IMR-90 (cell line): ENCODE data around the gene NETO2. TPM values are rescaled to one million over a fixed set of nuclear protein-coding genes. Genes with fewer than 3 reads are reported as not detected.
A peak's percentile ranks its signal among the peaks of the same experiment; 100 is the strongest.
"Not testable (repeated sequence)": the region's sequence is repeated elsewhere in the genome, so short reads cannot be mapped to it uniquely, and the experiment has no call there.

Source experiments
- ATAC-seq: fragments of 200-7000 bp; cut with Tn5 transposase; 2 replicates; pipeline ENCODE4 v1.9.1; 2020; ENCODE audit warnings: low read depth, mild to moderate bottlenecking, moderate library complexity
- BruUV-seq: library from RNA; stranded (reverse); fragments of 400-500 nt; replicated peaks from 2 replicates; lab custom pipeline; 2021; lab: Mats Ljungman, UMichigan
- CTCF ChIA-PET: fragments of 300-600 bp; formaldehyde crosslinking; extraction: SDS; loops from one replicate; lab custom pipeline; 2021; ENCODE audit warnings: antibody characterized with exemption; lab: Yijun Ruan, JAX
- POLR2A ChIA-PET: fragments of 300-600 bp; sonication (Branson Sonifier 250); formaldehyde crosslinking; loops from one replicate; lab custom pipeline; 2022; ENCODE audit warnings: antibody characterized with exemption; ENCODE audit not compliant: unreplicated experiment; lab: Charles Lee
- DNase-seq: peaks from one replicate; pipeline ENCODE4 v3.0.0; 2013
- H2AFZ ChIP-seq: replicated peaks from 2 replicates; pipeline ENCODE3; 2013; ENCODE audit warnings: low read length, mild to moderate bottlenecking; ENCODE audit not compliant: poor library complexity
- H2AK5ac ChIP-seq: 2 replicates; pipeline ENCODE4 v1.6.1; 2013; ENCODE audit warnings: low read depth, low read length, inconsistent platforms
- H2AK9ac ChIP-seq: replicated peaks from 2 replicates; pipeline ENCODE3; 2013; ENCODE audit warnings: mild to moderate bottlenecking, low read depth, low read length, moderate library complexity; ENCODE audit not compliant: poor library complexity
- H2BK120ac ChIP-seq: 2 replicates; pipeline ENCODE4 v1.6.1; 2013; ENCODE audit warnings: low read depth, low read length, inconsistent platforms
- H2BK15ac ChIP-seq: 3 replicates; pipeline ENCODE4 v1.6.1; 2013; ENCODE audit warnings: low read depth, low read length, inconsistent platforms
- H2BK20ac ChIP-seq: 2 replicates; pipeline ENCODE4 v1.6.1; 2013; ENCODE audit warnings: low read depth, mild to moderate bottlenecking, inconsistent platforms, low read length, moderate library complexity
- H2BK5ac ChIP-seq: 2 replicates; pipeline ENCODE4 v1.6.1; 2013; ENCODE audit warnings: mild to moderate bottlenecking, low read depth, low read length, inconsistent platforms; ENCODE audit not compliant: poor library complexity, severe bottlenecking
- H3K14ac ChIP-seq: replicated peaks from 2 replicates; pipeline ENCODE4 v1.6.1; 2013; ENCODE audit warnings: low read depth, low read length, inconsistent platforms
- H3K18ac ChIP-seq: 2 replicates; pipeline ENCODE4 v1.6.1; 2013; ENCODE audit warnings: low read depth, low read length, control low read depth
- H3K23ac ChIP-seq: 2 replicates; pipeline ENCODE4 v1.6.1; 2013; ENCODE audit warnings: low read depth, low read length, inconsistent platforms
- H3K27ac ChIP-seq: 2 replicates; pipeline ENCODE4 v1.5.1; 2013; ENCODE audit warnings: mild to moderate bottlenecking, control low read depth, low read length; ENCODE audit not compliant: insufficient read depth
- H3K27me3 ChIP-seq: 2 replicates; pipeline ENCODE4 v1.6.1; 2013; ENCODE audit warnings: low read length; ENCODE audit not compliant: control insufficient read depth, insufficient read depth
- H3K36me3 ChIP-seq: 2 replicates; pipeline ENCODE4 v1.6.1; 2013; ENCODE audit warnings: low read length, mixed read lengths; ENCODE audit not compliant: control insufficient read depth, insufficient read depth
- H3K4ac ChIP-seq: 2 replicates; pipeline ENCODE4 v1.6.1; 2013; ENCODE audit warnings: low read depth, low read length, inconsistent platforms
- H3K4me1 ChIP-seq: 2 replicates; pipeline ENCODE4 v1.6.1; 2013; ENCODE audit warnings: low read length, mixed read lengths; ENCODE audit not compliant: control insufficient read depth, insufficient read depth
- H3K4me2 ChIP-seq: 2 replicates; pipeline ENCODE4 v1.6.1; 2013; ENCODE audit warnings: low read depth, mild to moderate bottlenecking, control low read depth, low read length, moderate library complexity
- H3K4me3 ChIP-seq: 2 replicates; pipeline ENCODE4 v1.5.1; 2013; ENCODE audit warnings: low read depth, mild to moderate bottlenecking, control low read depth, low read length, moderate library complexity; ENCODE audit not compliant: insufficient read depth
- H3K56ac ChIP-seq: 2 replicates; pipeline ENCODE4 v1.6.1; 2013; ENCODE audit warnings: low read length, inconsistent platforms; ENCODE audit not compliant: insufficient read depth; ENCODE audit errors: extremely low read depth
- H3K79me1 ChIP-seq, 2 experiments: 2 replicates each; pipeline ENCODE4 v1.6.1; 2013; ENCODE audit warnings: low read length in 2 of 2, inconsistent platforms in 1 of 2, low read depth in 1 of 2
- H3K9ac ChIP-seq: 2 replicates; pipeline ENCODE4 v1.6.1; 2013; ENCODE audit warnings: low read depth, low read length, control low read depth
- H3K9me1 ChIP-seq: 2 replicates; pipeline ENCODE4 v1.6.1; 2013; ENCODE audit warnings: low read length, inconsistent platforms; ENCODE audit not compliant: insufficient read depth
- H3K9me3 ChIP-seq: 2 replicates; pipeline ENCODE4 v1.6.1; 2013; ENCODE audit warnings: low read length; ENCODE audit not compliant: control insufficient read depth, insufficient read depth
- H4K20me1 ChIP-seq: 2 replicates; pipeline ENCODE4 v1.6.1; 2013; ENCODE audit warnings: low read length, inconsistent platforms; ENCODE audit not compliant: insufficient read depth
- H4K5ac ChIP-seq: 2 replicates; pipeline ENCODE4 v1.6.1; 2013; ENCODE audit warnings: mild to moderate bottlenecking, low read depth, low read length, control low read depth
- H4K8ac ChIP-seq, 2 experiments: 2 replicates each; pipeline ENCODE4 v1.6.1; 2013; ENCODE audit warnings: low read depth in 2 of 2, low read length in 2 of 2, control low read depth in 1 of 2, inconsistent platforms in 1 of 2
- H4K91ac ChIP-seq: 2 replicates; pipeline ENCODE4 v1.6.1; 2013; ENCODE audit warnings: low read depth, low read length, inconsistent platforms; ENCODE audit not compliant: insufficient read depth
- CEBPB ChIP-seq: IDR thresholded peaks from 2 replicates; pipeline ENCODE4 v1.6.1; 2012; ENCODE audit warnings: low read depth, low read length, improper control_type of control experiment
- CHD1 ChIP-seq: IDR thresholded peaks from 2 replicates; pipeline ENCODE4 v1.6.1; 2012; ENCODE audit warnings: low read depth, low read length, improper control_type of control experiment
- FOS ChIP-seq: fragments of 150-350 bp; IDR thresholded peaks from 2 replicates; pipeline ENCODE4 v1.6.1; 2016; ENCODE audit warnings: low read depth, low read length
- MAZ ChIP-seq: IDR thresholded peaks from 2 replicates; pipeline ENCODE4 v1.6.1; 2012; ENCODE audit warnings: low read depth, mild to moderate bottlenecking, low read length, improper control_type of control experiment, moderate library complexity, borderline replicate concordance
- MXI1 ChIP-seq: IDR thresholded peaks from 2 replicates; pipeline ENCODE4 v1.6.1; 2012; ENCODE audit warnings: low read depth, mild to moderate bottlenecking, low read length, moderate library complexity, borderline replicate concordance
- RAD21 ChIP-seq: IDR thresholded peaks from 2 replicates; pipeline ENCODE4 v1.6.1; 2012; ENCODE audit warnings: low read length, improper control_type of control experiment
- SMC3 ChIP-seq: fragments of 150-350 bp; IDR thresholded peaks from 2 replicates; pipeline ENCODE4 v1.6.1; 2016; ENCODE audit warnings: low read depth, mild to moderate bottlenecking, antibody characterized with exemption, low read length, moderate library complexity
- USF2 ChIP-seq: fragments of 150-350 bp; IDR thresholded peaks from 2 replicates; pipeline ENCODE4 v1.6.1; 2017; ENCODE audit warnings: mild to moderate bottlenecking, antibody characterized with exemption, low read length, low read depth
- WGBS, 2 experiments: methylation state at CpG; one replicate each; pipeline versions ENCODE4 v1.1.5 to v1.1.7; 2013; ENCODE audit warnings: missing lambda C conversion rate in 2 of 2; ENCODE audit not compliant: insufficient read length in 1 of 2; ENCODE audit errors: extremely low coverage in 2 of 2; 5-methylcytosine and 5-hydroxymethylcytosine counted together
- dilution Hi-C: fragments of 300-500 bp; cut with HindIII; formaldehyde crosslinking; loops from one replicate; pipeline ENCODE4 v1.14.3; 2018; ENCODE audit warnings: low sequenced_read_pairs; ENCODE audit not compliant: unreplicated experiment
- in situ Hi-C: fragments of 300-500 bp; cut with MboI; formaldehyde crosslinking; loops from 3 replicates; pipeline ENCODE4 v1.14.3; 2019; ENCODE audit warnings: low sequenced_read_pairs, inconsistent platforms, mixed read lengths
- intact Hi-C: fragments of 100-400 bp; cut with micrococcal nuclease; formaldehyde crosslinking; loops from 2 replicates; pipeline ENCODE4 v1.10.0; 2022
- polyA plus RNA-seq, 3 experiments: library from polyadenylated mRNA; depleted of rRNA; stranded (reverse); fragments of >200 nt; gene quantifications; 2 replicates each; pipeline ENCODE4 v1.2.3, GENCODE V29; 2012; ENCODE audit warnings: low replicate concordance in 1 of 3
- total RNA-seq: library from RNA; depleted of rRNA; stranded (reverse); fragments of >200 nt; gene quantifications from 2 replicates; pipeline ENCODE4 v1.2.3, GENCODE V29; 2012

Gene NETO2
- total and polyA plus RNA-seq, 2 of the 4 experiments (the other 2 are of a cell fraction), result 38.5 to 39.3 TPM

DNA sequence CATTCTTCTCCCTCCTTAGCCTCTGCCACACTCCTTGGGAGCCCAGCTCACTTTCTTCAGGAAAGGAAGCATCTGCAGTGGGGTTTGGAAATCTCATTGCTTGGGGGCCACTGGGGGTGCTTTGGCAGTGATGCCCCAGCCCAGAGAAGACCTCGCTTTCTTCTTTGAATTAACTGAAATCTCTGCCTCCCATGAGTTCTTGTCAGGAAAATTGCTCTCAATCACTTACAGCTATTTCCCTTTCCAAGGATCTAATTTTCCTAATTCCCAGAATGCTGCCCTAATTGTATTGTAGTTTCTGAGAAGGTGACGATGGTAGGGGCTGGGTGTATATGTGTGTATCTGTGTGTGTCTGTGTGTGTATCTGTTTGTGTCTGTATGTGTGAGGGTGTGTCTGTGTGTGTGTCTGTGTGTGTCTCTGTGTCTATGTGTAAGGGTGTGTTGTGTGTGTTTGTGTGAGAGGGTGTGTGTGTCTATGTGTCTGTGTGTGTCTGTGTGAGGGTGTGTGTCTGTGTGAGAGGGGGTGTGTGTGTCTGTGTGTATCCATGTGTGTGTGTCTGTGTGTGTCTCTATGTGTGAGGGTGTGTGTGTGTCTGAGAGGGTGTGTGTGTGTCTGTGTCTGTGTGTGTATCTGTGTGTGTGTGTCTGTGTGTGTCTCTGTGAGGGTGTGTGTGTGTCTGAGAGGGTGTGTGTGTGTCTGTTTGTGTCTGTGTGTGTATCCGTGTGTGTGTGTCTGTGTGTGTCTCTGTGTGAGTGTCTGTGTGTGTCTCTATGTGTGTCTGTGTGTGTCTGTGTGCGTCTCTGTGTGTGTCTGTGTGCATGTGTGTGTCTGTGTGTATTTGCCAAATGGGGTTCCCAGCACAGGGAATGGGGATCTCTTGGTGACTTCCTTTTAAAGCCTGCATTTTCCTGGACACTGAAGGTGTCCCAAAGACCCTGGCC lies 86.8 kb downstream of the NETO2 start:
- Histone ChIP-seq H2BK5ac (peak overlapping the region; percentile 77), H2BK15ac (no peak overlapping the region), H3K9ac (no peak overlapping the region), H4K5ac (no peak overlapping the region), H3K36me3 (no peaks in the 10 kb centered on the region), H2AFZ (no peak overlapping the region), H4K91ac (no peak overlapping the region), H3K4me1 (no peaks in the 10 kb centered on the region), H2AK9ac (no peak overlapping the region), H4K20me1 (no peaks in the 10 kb centered on the region), H2BK120ac (no peak overlapping the region), H2BK20ac (no peak overlapping the region), H3K79me1 (no peaks in the 10 kb centered on the region), H3K14ac (no peak overlapping the region), H3K23ac (no peak overlapping the region), H3K4ac (no peak overlapping the region), H3K4me2 (no peak overlapping the region), H3K9me1 (no peaks in the 10 kb centered on the region), H2AK5ac (no peak overlapping the region), H4K8ac (no peak overlapping the region), H3K27me3 (peaks cover 10% of the 10 kb centered on the region), H3K18ac (no peak overlapping the region), H3K27ac (no peak overlapping the region), H3K9me3 (no peaks in the 10 kb centered on the region), H3K4me3 (no peak overlapping the region), H3K56ac (no peak overlapping the region)
- dilution Hi-C loops (no loop called here), in situ Hi-C loops (no loop called here), intact Hi-C loops (no loop called here)
- WGBS, 2 experiments, result 100% methylated on average over 1 of the region's 4 CpGs; no CpG with 5 or more reads in 1 of the 2 experiments
- ATAC-seq, result no peak
- no peak for TF ChIP-seq CEBPB
- TF ChIP-seq RAD21, result no peak
- no peak for TF ChIP-seq FOS
- TF ChIP-seq MAZ, result no peak
- no peak for TF ChIP-seq USF2
- no peak for TF ChIP-seq MXI1
- no peak for TF ChIP-seq CHD1
- TF ChIP-seq SMC3, result no peak
- DNase-seq, result no peak
- POLR2A ChIA-PET, result no interaction called here
- BruUV-seq, result no TSS peak
- CTCF ChIA-PET, result no interaction called here

- H3K36me3 ChIP-seq, H2AK9ac ChIP-seq, H2BK20ac ChIP-seq, H3K79me1 ChIP-seq, H3K4ac ChIP-seq, DNase-seq, H4K20me1 ChIP-seq, H3K27me3 ChIP-seq, H2BK5ac ChIP-seq, H2BK15ac ChIP-seq, intact Hi-C loops, BruUV-seq, H2AK5ac ChIP-seq, H3K9ac ChIP-seq, H3K56ac ChIP-seq, POLR2A ChIA-PET, dilution Hi-C loops, H2AFZ ChIP-seq, H3K4me1 ChIP-seq, H4K91ac ChIP-seq, H4K8ac ChIP-seq, H3K9me1 ChIP-seq, in situ Hi-C loops, H3K4me3 ChIP-seq, H4K5ac ChIP-seq, H3K27ac ChIP-seq, CTCF ChIA-PET, H3K4me2 ChIP-seq, H2BK120ac ChIP-seq, H3K18ac ChIP-seq, H3K9me3 ChIP-seq, ATAC-seq, H3K14ac ChIP-seq, H3K23ac ChIP-seq: not testable (repeated sequence)
- no CpG with 5 or more reads among the region's 14 CpGs for WGBS, 2 experiments
Observed at GRCh38 chr16:47056061-47056460, 87.7 kb downstream of the NETO2 start.
